K562 (cell line): ENCODE data around the gene ATP5MC3. TPM values are rescaled to one million over a fixed set of nuclear protein-coding genes. Genes with fewer than 3 reads are reported as not detected.

Experiments
- ATAC-seq: fragments of 200-7000 bp; cut with Tn5 transposase; 3 replicates; pipeline ENCODE4 v1.9.1; 2020; ENCODE audit warnings: moderate library complexity
- BruUV-seq: library from RNA; stranded (reverse); fragments of 400-500 nt; replicated peaks from 2 replicates; lab custom pipeline; 2021; lab: Mats Ljungman, UMichigan
- CTCF ChIA-PET: fragments of 300-600 bp; formaldehyde crosslinking; extraction: SDS; loops from one replicate; lab custom pipeline; 2021; ENCODE audit warnings: low intra/inter-chr PET ratio; lab: Yijun Ruan, JAX
- POLR2A ChIA-PET: fragments of 300-600, 350-650 bp; sonication (Branson Sonifier 250); formaldehyde crosslinking; extraction: SDS; loops from one replicate; lab custom pipeline; 2021; ENCODE audit warnings: antibody characterized with exemption, inconsistent platforms; lab: Yijun Ruan, JAX
- DNase-seq, 4 experiments: peaks; one replicate each; pipeline versions ENCODE4 v3.0.0 to v3.0.0-alpha.2; 2011 to 2018; ENCODE audit warnings: low spot score in 3 of 4, mixed read lengths in 3 of 4; ENCODE audit errors: extremely low read depth in 1 of 4
- FAIRE-seq: peaks from 2 replicates; lab custom pipeline; 2011; peaks lifted over from hg19 to GRCh38; lab: Jason Lieb, UNC
- H2AFZ ChIP-seq: 2 replicates; pipeline ENCODE4 v1.6.0; 2011; ENCODE audit warnings: low read depth, low read length, control low read depth, inconsistent platforms
- H3K27ac ChIP-seq: fragments of 200-600 bp; 3 replicates; pipeline ENCODE4 v1.8.0; 2011; ENCODE audit warnings: low read depth, mild to moderate bottlenecking, control low read depth, inconsistent platforms, low read length, moderate library complexity, mixed read lengths; ENCODE audit errors: extremely low read depth
- H3K27me3 ChIP-seq, 2 experiments: fragments of 300-600 bp in 1 of 2; 2 replicates in 1 of 2; 3 replicates in 1 of 2; pipeline versions ENCODE4 v1.6.0 to v1.8.0; 2011; ENCODE audit warnings: inconsistent platforms in 2 of 2, low read length in 2 of 2, mild to moderate bottlenecking in 1 of 2, mixed read lengths in 1 of 2, moderate library complexity in 1 of 2; ENCODE audit not compliant: control insufficient read depth in 2 of 2, insufficient read depth in 2 of 2
- H3K36me3 ChIP-seq: fragments of 300-600 bp; 3 replicates; pipeline ENCODE4 v1.8.0; 2011; ENCODE audit warnings: mild to moderate bottlenecking, low read length, inconsistent platforms; ENCODE audit not compliant: control insufficient read depth, insufficient read depth
- H3K4me1 ChIP-seq, 2 experiments: fragments of 200-600 bp in 1 of 2; replicated peaks in 1 of 2; 2 replicates in 1 of 2; 3 replicates in 1 of 2; pipeline versions ENCODE4 v1.5.1 to v1.8.0; 2011; ENCODE audit warnings: inconsistent platforms in 2 of 2, low read length in 2 of 2, mild to moderate bottlenecking in 1 of 2, mixed read lengths in 1 of 2, moderate library complexity in 1 of 2; ENCODE audit not compliant: control insufficient read depth in 2 of 2, insufficient read depth in 2 of 2
- H3K4me2 ChIP-seq: 2 replicates; pipeline ENCODE4 v1.6.1; 2011; ENCODE audit warnings: low read length, control low read depth, inconsistent platforms, mixed read lengths; ENCODE audit not compliant: insufficient read depth
- H3K4me3 ChIP-seq: fragments of 200-600 bp; sonication (generic), shearing (Covaris generic); 2 replicates; pipeline ENCODE4 v1.5.1; 2016; ENCODE audit warnings: control low read depth, inconsistent platforms
- H3K79me2 ChIP-seq: fragments of 200-600 bp; 3 replicates; pipeline ENCODE4 v1.8.0; 2011; ENCODE audit warnings: low read length, inconsistent platforms; ENCODE audit not compliant: control insufficient read depth, insufficient read depth
- H3K9ac ChIP-seq, 2 experiments: 2 replicates each; pipeline versions ENCODE4 v1.6.0 to v1.6.1; 2011; ENCODE audit warnings: low read depth in 2 of 2, low read length in 2 of 2, control low read depth in 1 of 2, inconsistent platforms in 1 of 2, mild to moderate bottlenecking in 1 of 2, mixed read lengths in 1 of 2; ENCODE audit not compliant: insufficient read depth in 1 of 2
- H3K9me1 ChIP-seq: one replicate; pipeline ENCODE4 v1.6.0; 2011; ENCODE audit warnings: inconsistent platforms, mild to moderate bottlenecking, low read length, moderate library complexity; ENCODE audit not compliant: control insufficient read depth, insufficient read depth
- H3K9me3 ChIP-seq: replicated peaks from 2 replicates; pipeline ENCODE4 v1.5.1; 2011; ENCODE audit warnings: low read depth, low read length, inconsistent platforms; ENCODE audit not compliant: control insufficient read depth, insufficient read depth
- H4K20me1 ChIP-seq: replicated peaks from 2 replicates; pipeline ENCODE4 v1.6.1; 2011; ENCODE audit warnings: low read length, inconsistent platforms, mixed read lengths; ENCODE audit not compliant: control insufficient read depth, insufficient read depth
- AFF1 ChIP-seq, 2 experiments: fragments of 450-650 bp; IDR thresholded peaks; 2 replicates each; pipeline ENCODE4 v1.6.1; 2018; ENCODE audit warnings: mild to moderate bottlenecking in 2 of 2, low read depth in 1 of 2; ENCODE audit not compliant: partially characterized antibody in 2 of 2
- HIVEP1 ChIP-seq: fragments of 250-450 bp; sonication (Bioruptor Pico); IDR thresholded peaks from 2 replicates; pipeline ENCODE4 v1.4.0; 2020; ENCODE audit warnings: mild to moderate bottlenecking
- MIER1 ChIP-seq: fragments of 450-650 bp; IDR thresholded peaks from 2 replicates; pipeline ENCODE4 v1.6.1; 2016; ENCODE audit warnings: antibody characterized with exemption, mild to moderate bottlenecking, low read depth
- NR1H2 ChIP-seq: sonication (generic); formaldehyde crosslinking; IDR thresholded peaks from 2 replicates; pipeline ENCODE4 v1.4.0; 2020; ENCODE audit warnings: mild to moderate bottlenecking, missing genetic modification reagents
- PCBP1 ChIP-seq: fragments of 200-400 bp; formaldehyde crosslinking; IDR thresholded peaks from 2 replicates; pipeline ENCODE4 v1.6.1; 2018; ENCODE audit warnings: mild to moderate bottlenecking, low read depth, low read length; ENCODE audit not compliant: poor library complexity, severe bottlenecking
- THRAP3 ChIP-seq: fragments of 450-650 bp; IDR thresholded peaks from 2 replicates; pipeline ENCODE4 v1.6.1; 2016; ENCODE audit warnings: mild to moderate bottlenecking, inconsistent platforms, borderline replicate concordance
- ZNF212 ChIP-seq: fragments of 450-650 bp; formaldehyde crosslinking; IDR thresholded peaks from 2 replicates; pipeline ENCODE4 v1.4.0; 2020; ENCODE audit warnings: mild to moderate bottlenecking
- WGBS: fragments of 100-300 bp; shearing (Covaris generic); methylation state at CpG from one replicate; pipeline ENCODE4 v1.1.6; 2016; ENCODE audit warnings: low coverage, mixed read lengths; ENCODE audit not compliant: insufficient coverage; ENCODE audit errors: missing lambda C conversion rate; 5-methylcytosine and 5-hydroxymethylcytosine counted together
- in situ Hi-C: fragments of 300-500 bp; cut with MboI; formaldehyde crosslinking; loops from 4 replicates; pipeline ENCODE4 v1.15.0; 2018; ENCODE audit warnings: inconsistent platforms, mixed read lengths
- intact Hi-C: fragments of 100-400 bp; cut with micrococcal nuclease; formaldehyde crosslinking; loops from 2 replicates; pipeline ENCODE4 v1.14.2; 2022
- polyA plus RNA-seq, 8 experiments: library from polyadenylated mRNA; depleted of rRNA in 4 of 8; stranded (reverse) in 5 of 8; unstranded in 3 of 8; fragments of >200 nt; fragmentation: Nextera tagmentation in 2 of 8; fragmentation: Illumina TruSeq in 1 of 8; extraction: Ambion mirVana in 2 of 8; extraction: Trizol in 1 of 8; gene quantifications; 2 replicates each; pipeline versions ENCODE4 v1.2.1 to v1.2.3, GENCODE V29; 2011 to 2014; ENCODE audit warnings: inconsistent platforms in 1 of 8, missing spikeins in 1 of 8
- total RNA-seq, 7 experiments: library from RNA; depleted of rRNA in 6 of 7; stranded (reverse); fragments of >200 nt in 6 of 7; fragmentation: Illumina TruSeq in 2 of 7; extraction: Trizol in 2 of 7; gene quantifications; 2 replicates each; pipeline versions ENCODE4 v1.2.1 to v1.2.3, GENCODE V29; 2011 to 2021; ENCODE audit warnings: low replicate concordance in 1 of 7

The ATP5MC3 gene
- total and polyA plus RNA-seq, 9 of the 15 experiments (the other 6 are each of a cell fraction or from before 2014, with no cell fraction given) = 423 to 2,565 (median 1,012) TPM

- no peaks in the 10 kb centered on the region for H4K20me1 ChIP-seq
- H3K9me3 ChIP-seq = no peaks in the 10 kb centered on the region
- no peak overlapping the region for H3K9ac ChIP-seq
- POLR2A ChIA-PET = no interaction called here
- no peaks in the 10 kb centered on the region for H3K9me1 ChIP-seq
- no peak overlapping the region for H3K4me3 ChIP-seq
- H3K27ac ChIP-seq = no peak overlapping the region
- ATAC-seq (no peak), DNase-seq (no peak)
- H3K36me3 ChIP-seq = no peaks in the 10 kb centered on the region
- intact Hi-C loops = no loop called here
- no peaks in the 10 kb centered on the region for H3K4me1 ChIP-seq
- 0% methylated on average over 1 of the region's 1 CpG for WGBS
- no peak for TF ChIP-seq THRAP3
- TF ChIP-seq AFF1 (IDR thresholded peaks at IDR 0.05; ENCODE audit: low read depth in 1 of 2, partially characterized antibody in 2 of 2) = no peak
- no peak for TF ChIP-seq ZNF212
- TF ChIP-seq NR1H2 (CRISPR knock-in tag) = no peak
- no peak for TF ChIP-seq HIVEP1 (CRISPR knock-in tag)
- TF ChIP-seq MIER1 = no peak
- TF ChIP-seq PCBP1 = no peak
- TF ChIP-seq, all 486 proteins: peak for 0
- CTCF ChIA-PET = no interaction called here
- in situ Hi-C loops = no loop called here
- peak; percentile 29 for FAIRE-seq
- Histone ChIP-seq H3K79me2 (no peaks in the 10 kb centered on the region), H3K4me2 (no peak overlapping the region), H3K27me3 (peaks cover 3 to 4% of the 10 kb centered on the region in 2 experiments; a peak in 2 of 5 replicates), H2AFZ (no peak overlapping the region)
- BruUV-seq = no TSS peak
These were observed 45.9 kb upstream of the ATP5MC3 start for GRCh38 chr2:175227393-175227792.
